WTC11 (cell line): ENCODE data around the gene CCDC183. TPM values are rescaled to one million over a fixed set of nuclear protein-coding genes. Genes with fewer than 3 reads are reported as not detected.

Experiments used
- ATAC-seq: fragments of 200-7000 bp; cut with Tn5 transposase; 2 replicates; pipeline ENCODE4 v1.10.0; 2021; ENCODE audit warnings: mild to moderate bottlenecking, moderate library complexity
- CTCF ChIA-PET: fragments of 300-600 bp; sonication (Branson Sonifier 250); formaldehyde crosslinking; loops from one replicate; lab custom pipeline; 2021; ENCODE audit warnings: antibody characterized with exemption; lab: Charles Lee
- POLR2A ChIA-PET: fragments of 350-600 bp; sonication (Branson Sonifier 250); formaldehyde crosslinking; loops from one replicate; lab custom pipeline; 2021; ENCODE audit warnings: antibody characterized with exemption; lab: Charles Lee
- DNase-seq: peaks from one replicate; pipeline ENCODE4 v3.0.0; 2021; ENCODE audit warnings: low spot score
- H3K27ac Mint-ChIP-seq: 2 replicates; pipeline ENCODE4 v1.8.0; 2021; ENCODE audit warnings: mixed read lengths
- H3K27me3 Mint-ChIP-seq: 2 replicates; pipeline ENCODE4 v1.8.0; 2021; ENCODE audit warnings: low read depth, mild to moderate bottlenecking, moderate library complexity, mixed read lengths
- H3K36me3 Mint-ChIP-seq: 2 replicates; pipeline ENCODE4 v1.8.0; 2021; ENCODE audit warnings: mixed read lengths
- H3K4me1 Mint-ChIP-seq: 2 replicates; pipeline ENCODE4 v1.8.0; 2022; ENCODE audit warnings: mixed read lengths
- H3K4me3 Mint-ChIP-seq: 2 replicates; pipeline ENCODE4 v1.8.0; 2021; ENCODE audit warnings: mild to moderate bottlenecking, moderate library complexity, mixed read lengths
- H3K9me3 Mint-ChIP-seq: 2 replicates; pipeline ENCODE4 v1.8.0; 2021; ENCODE audit warnings: mixed read lengths
- CDX4 ChIP-seq: fragments of 250-450 bp; sonication (Bioruptor Pico); IDR thresholded peaks from 2 replicates; pipeline ENCODE4 v1.9.0; 2021; ENCODE audit warnings: moderate library complexity, mild to moderate bottlenecking, inconsistent platforms, borderline replicate concordance
- GTF2I ChIP-seq: fragments of 250-450 bp; sonication (Bioruptor Pico); conservative IDR thresholded peaks from 2 replicates; pipeline ENCODE4 v1.4.0; 2021; ENCODE audit warnings: mild to moderate bottlenecking
- IRF2 ChIP-seq: sonication (generic); formaldehyde crosslinking; IDR thresholded peaks from 2 replicates; pipeline ENCODE4 v1.8.0; 2022; ENCODE audit warnings: low read depth, missing genetic modification reagents, borderline replicate concordance
- MAX ChIP-seq: sonication (generic); formaldehyde crosslinking; IDR thresholded peaks from 2 replicates; pipeline ENCODE4 v1.8.0; 2022; ENCODE audit warnings: mild to moderate bottlenecking, missing genetic modification reagents
- PREB ChIP-seq: sonication (generic); formaldehyde crosslinking; IDR thresholded peaks from 2 replicates; pipeline ENCODE4 v1.8.1; 2022; ENCODE audit warnings: mild to moderate bottlenecking, missing genetic modification reagents, moderate library complexity, borderline replicate concordance
- RELA ChIP-seq: sonication (generic); formaldehyde crosslinking; IDR thresholded peaks from 2 replicates; pipeline ENCODE4 v1.8.1; 2022; ENCODE audit warnings: missing genetic modification reagents, mild to moderate bottlenecking, borderline replicate concordance
- SMAD4 ChIP-seq: sonication (generic); formaldehyde crosslinking; IDR thresholded peaks from 2 replicates; pipeline ENCODE4 v1.8.0; 2022; ENCODE audit warnings: mild to moderate bottlenecking, missing genetic modification reagents
- SOX15 ChIP-seq: fragments of 250-450 bp; sonication (Bioruptor Pico); IDR thresholded peaks from 2 replicates; pipeline ENCODE4 v1.9.0; 2021; ENCODE audit warnings: mild to moderate bottlenecking
- TCF7 ChIP-seq: sonication (generic); formaldehyde crosslinking; IDR thresholded peaks from 2 replicates; pipeline ENCODE4 v1.8.0; 2022; ENCODE audit warnings: mild to moderate bottlenecking, low read depth, missing genetic modification reagents, moderate library complexity
- USF2 ChIP-seq: sonication (generic); formaldehyde crosslinking; IDR thresholded peaks from 2 replicates; pipeline ENCODE4 v1.8.1; 2023; ENCODE audit warnings: mild to moderate bottlenecking, missing genetic modification reagents, moderate library complexity
- ZBTB21 ChIP-seq: sonication (generic); formaldehyde crosslinking; IDR thresholded peaks from 2 replicates; pipeline ENCODE4 v1.8.1; 2023; ENCODE audit warnings: mild to moderate bottlenecking, missing genetic modification reagents, borderline replicate concordance
- ZNF232 ChIP-seq: sonication (generic); formaldehyde crosslinking; IDR thresholded peaks from 2 replicates; pipeline ENCODE4 v1.8.0; 2022; ENCODE audit warnings: mild to moderate bottlenecking, missing genetic modification reagents
- ZNF396 ChIP-seq: fragments of 250-450 bp; sonication (Bioruptor Pico); IDR thresholded peaks from 2 replicates; pipeline ENCODE4 v1.8.0; 2021; ENCODE audit warnings: mild to moderate bottlenecking, moderate library complexity, borderline replicate concordance
- ZNF416 ChIP-seq: fragments of 250-450 bp; sonication (Bioruptor Pico); IDR thresholded peaks from 2 replicates; pipeline ENCODE4 v1.9.0; 2021; ENCODE audit warnings: mild to moderate bottlenecking, inconsistent platforms
- ZNF423 ChIP-seq: fragments of 250-450 bp; sonication (Bioruptor Pico); IDR thresholded peaks from 2 replicates; pipeline ENCODE4 v2.1.2; 2022; ENCODE audit warnings: mild to moderate bottlenecking, moderate library complexity
- total RNA-seq: library from RNA; stranded (reverse); gene quantifications from 3 replicates; pipeline ENCODE4 v1.2.3, GENCODE V29; 2021
- TF ChIP-seq, protein P1 (sequence below): sonication (generic); formaldehyde crosslinking; IDR thresholded peaks from 2 replicates; pipeline ENCODE4 v1.8.1; 2023; ENCODE audit warnings: mild to moderate bottlenecking, missing genetic modification reagents, moderate library complexity
- TF ChIP-seq, protein P2 (sequence below): sonication (generic); formaldehyde crosslinking; IDR thresholded peaks from 2 replicates; pipeline ENCODE4 v1.8.1; 2022; ENCODE audit warnings: low read depth, missing genetic modification reagents, borderline replicate concordance
- TF ChIP-seq, protein P3 (sequence below): fragments of 250-450 bp; sonication (Bioruptor Pico); conservative IDR thresholded peaks from 2 replicates; pipeline ENCODE4 v1.9.0; 2021; ENCODE audit warnings: mild to moderate bottlenecking
- TF ChIP-seq, protein P4 (sequence below): sonication (generic); formaldehyde crosslinking; IDR thresholded peaks from 2 replicates; pipeline ENCODE4 v1.8.1; 2022; ENCODE audit warnings: mild to moderate bottlenecking, moderate library complexity, missing genetic modification reagents

Gene CCDC183
- total RNA-seq, 1 experiment from 2014 or later = 2.1 TPM

GRCh38 chr9:136849960-136850865, 54.1 kb downstream of the CCDC183 start:
- Mint-ChIP-seq H3K27ac (peak overlapping the region; percentile 74; the same call in 1 of the 2 replicates), H3K9me3 (no peaks in the 10 kb centered on the region), H3K36me3 (peaks cover 2% of the 10 kb centered on the region; the same call in 1 of the 2 replicates), H3K4me3 (peak overlapping the region; percentile 94), H3K27me3 (peaks cover 3% of the 10 kb centered on the region), H3K4me1 (peaks cover 4% of the 10 kb centered on the region)
- POLR2A ChIA-PET = no interaction called here
- TF ChIP-seq RELA (CRISPR knock-in tag) (no peak), USF2 (CRISPR knock-in tag) (no peak), IRF2 (CRISPR knock-in tag) (no peak), ZNF396 (no peak), ZNF232 (CRISPR knock-in tag) (no peak), GTF2I (CRISPR knock-in tag) (no peak)
- TF ChIP-seq, protein P1, sequence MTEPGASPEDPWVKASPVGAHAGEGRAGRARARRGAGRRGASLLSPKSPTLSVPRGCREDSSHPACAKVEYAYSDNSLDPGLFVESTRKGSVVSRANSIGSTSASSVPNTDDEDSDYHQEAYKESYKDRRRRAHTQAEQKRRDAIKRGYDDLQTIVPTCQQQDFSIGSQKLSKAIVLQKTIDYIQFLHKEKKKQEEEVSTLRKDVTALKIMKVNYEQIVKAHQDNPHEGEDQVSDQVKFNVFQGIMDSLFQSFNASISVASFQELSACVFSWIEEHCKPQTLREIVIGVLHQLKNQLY (CRISPR knock-in tag) = no peak
- TF ChIP-seq, protein P2, sequence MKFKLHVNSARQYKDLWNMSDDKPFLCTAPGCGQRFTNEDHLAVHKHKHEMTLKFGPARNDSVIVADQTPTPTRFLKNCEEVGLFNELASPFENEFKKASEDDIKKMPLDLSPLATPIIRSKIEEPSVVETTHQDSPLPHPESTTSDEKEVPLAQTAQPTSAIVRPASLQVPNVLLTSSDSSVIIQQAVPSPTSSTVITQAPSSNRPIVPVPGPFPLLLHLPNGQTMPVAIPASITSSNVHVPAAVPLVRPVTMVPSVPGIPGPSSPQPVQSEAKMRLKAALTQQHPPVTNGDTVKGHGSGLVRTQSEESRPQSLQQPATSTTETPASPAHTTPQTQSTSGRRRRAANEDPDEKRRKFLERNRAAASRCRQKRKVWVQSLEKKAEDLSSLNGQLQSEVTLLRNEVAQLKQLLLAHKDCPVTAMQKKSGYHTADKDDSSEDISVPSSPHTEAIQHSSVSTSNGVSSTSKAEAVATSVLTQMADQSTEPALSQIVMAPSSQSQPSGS (CRISPR knock-in tag) = no peak
- CTCF ChIA-PET = interaction anchor here (1.0 to 1.2 kb wide), 2 partner anchors 134 to 185 kb away, joined by 3 to 4 read pairs; no protein-coding TSS in a partner anchor
- DNase-seq = no peak
- no peak for ATAC-seq

GRCh38 chr9:136850866-136851775, 55.0 kb downstream of the CCDC183 start:
- no peaks in the 10 kb centered on the region for H3K9me3 Mint-ChIP-seq
- peaks cover 3% of the 10 kb centered on the region for H3K27me3 Mint-ChIP-seq
- DNase-seq = no peak
- H3K36me3 Mint-ChIP-seq = peaks cover 2% of the 10 kb centered on the region; the same call in 1 of the 2 replicates
- H3K27ac Mint-ChIP-seq = no peak overlapping the region
- ChIA-PET CTCF (interaction anchor here (1.2 kb wide), 1 partner anchor 184 kb away, joined by 3 read pairs; no protein-coding TSS in a partner anchor), POLR2A (interaction anchor here (0.8 to 1.0 kb wide), 2 partner anchors 9 to 11 kb away, joined by 3 read pairs; no protein-coding TSS in a partner anchor)
- H3K4me3 Mint-ChIP-seq = no peak overlapping the region; the same call in 1 of the 2 replicates
- peaks cover 4% of the 10 kb centered on the region for H3K4me1 Mint-ChIP-seq
- ATAC-seq = no peak
- TF ChIP-seq, protein P3, sequence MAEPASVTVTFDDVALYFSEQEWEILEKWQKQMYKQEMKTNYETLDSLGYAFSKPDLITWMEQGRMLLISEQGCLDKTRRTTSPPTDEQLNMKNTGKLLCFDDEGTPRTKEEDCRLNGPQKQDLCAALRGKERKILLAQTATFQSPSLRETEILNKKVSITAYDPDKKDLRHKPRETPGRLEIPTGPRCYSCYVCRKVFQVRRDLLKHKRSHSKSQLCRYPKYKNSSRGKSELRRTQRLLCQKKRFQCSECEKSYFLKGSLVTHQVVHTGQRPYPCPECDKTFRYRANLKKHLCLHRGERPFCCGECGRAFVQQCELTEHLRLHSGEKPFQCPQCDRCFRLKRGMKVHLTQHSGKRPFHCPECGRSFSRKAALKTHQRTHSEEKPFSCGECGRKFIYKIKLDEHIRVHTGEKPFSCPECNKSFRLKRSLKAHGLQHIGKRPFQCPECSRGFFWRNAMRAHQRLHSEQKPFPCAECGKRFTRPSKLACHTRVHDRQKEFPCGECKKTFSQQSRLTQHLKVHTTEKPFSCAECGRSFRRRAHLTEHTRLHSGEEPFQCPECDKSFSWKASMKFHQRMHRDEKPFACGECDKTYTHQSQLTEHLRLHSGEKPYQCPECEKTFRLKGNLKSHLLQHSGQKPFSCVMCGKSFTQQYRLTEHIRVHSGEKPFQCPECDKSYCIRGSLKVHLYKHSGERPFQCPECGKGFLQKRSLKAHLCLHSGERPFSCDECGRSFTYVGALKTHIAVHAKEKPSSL = no peak
- TF ChIP-seq CDX4 (CRISPR knock-in tag) (no peak), PREB (no peak), ZNF416 (CRISPR knock-in tag) (no peak), SMAD4 (no peak), SOX15 (no peak), USF2 (CRISPR knock-in tag) (no peak), ZBTB21 (no peak), TCF7 (CRISPR knock-in tag) (no peak), MAX (no peak), ZNF423 (no peak)
- TF ChIP-seq, protein P4, sequence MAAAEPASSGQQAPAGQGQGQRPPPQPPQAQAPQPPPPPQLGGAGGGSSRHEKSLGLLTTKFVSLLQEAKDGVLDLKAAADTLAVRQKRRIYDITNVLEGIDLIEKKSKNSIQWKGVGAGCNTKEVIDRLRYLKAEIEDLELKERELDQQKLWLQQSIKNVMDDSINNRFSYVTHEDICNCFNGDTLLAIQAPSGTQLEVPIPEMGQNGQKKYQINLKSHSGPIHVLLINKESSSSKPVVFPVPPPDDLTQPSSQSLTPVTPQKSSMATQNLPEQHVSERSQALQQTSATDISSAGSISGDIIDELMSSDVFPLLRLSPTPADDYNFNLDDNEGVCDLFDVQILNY (CRISPR knock-in tag) = no peak
